Upper lobe of left lung (tissue), 6 donors: ENCODE results near the gene TMPRSS2. TPM values are rescaled to one million over a fixed set of nuclear protein-coding genes. Genes with fewer than 3 reads are reported as not detected.

Experiments used
- ATAC-seq, 2 donors: fragments of 200-7000 bp; cut with Tn5 transposase; one replicate each; pipeline ENCODE4 v1.9.1; 2022; ENCODE audit warnings: mild to moderate bottlenecking in 2 of 2, moderate library complexity in 2 of 2; ENCODE audit not compliant: low FRiP score in 2 of 2
- DNase-seq, 2 donors: peaks; one replicate each; pipeline ENCODE4 v3.0.0-alpha.2; 2019 to 2020
- H3K27ac ChIP-seq, 4 donors: fragments of 200-600 bp; sonication (generic); one replicate each; pipeline ENCODE4 v1.5.1; 2016 to 2019
- H3K27me3 ChIP-seq, 4 donors: fragments of 200-600 bp; sonication (generic); one replicate each; pipeline ENCODE4 v1.5.1; 2017 to 2019
- H3K36me3 ChIP-seq, 4 donors: fragments of 200-600 bp; sonication (generic); one replicate each; pipeline ENCODE4 v1.5.1; 2016 to 2019
- H3K4me1 ChIP-seq, 4 donors: fragments of 200-600 bp; sonication (generic); one replicate each; pipeline ENCODE4 v1.5.1; 2018 to 2019
- H3K4me3 ChIP-seq, 4 donors: fragments of 200-600 bp; sonication (generic); one replicate each; pipeline ENCODE4 v1.5.1; 2017 to 2019; ENCODE audit warnings: mild to moderate bottlenecking in 2 of 4, moderate library complexity in 1 of 4
- H3K9me3 ChIP-seq, 4 donors: fragments of 200-600 bp; sonication (generic); one replicate each; pipeline ENCODE4 v1.5.1; 2018 to 2019
- EP300 ChIP-seq, 4 donors: sonication (generic); formaldehyde crosslinking; IDR thresholded peaks; one replicate each; pipeline ENCODE4 v1.5.1; 2017; ENCODE audit warnings: antibody characterized with exemption in 4 of 4, control low read depth in 2 of 4
- POLR2A ChIP-seq, 4 donors: fragments of 450-650 bp; IDR thresholded peaks; one replicate each; pipeline ENCODE4 v1.5.1; 2016 to 2017; ENCODE audit warnings: antibody characterized with exemption in 4 of 4, mild to moderate bottlenecking in 2 of 4
- POLR2AphosphoS5 ChIP-seq, 2 donors: sonication (generic); formaldehyde crosslinking; IDR thresholded peaks; one replicate each; pipeline ENCODE4 v1.5.1; 2017; ENCODE audit warnings: antibody characterized with exemption in 2 of 2
- WGBS, 2 donors: methylation state at CpG; one replicate each; pipeline ENCODE4 v1.1.5; 2017 to 2018; 5-methylcytosine and 5-hydroxymethylcytosine counted together
- total RNA-seq, 6 donors: library from RNA; depleted of rRNA in 4 of 6; stranded (reverse); fragments of >200 nt in 4 of 6; gene quantifications; one replicate each; pipeline versions ENCODE4 v1.1.0 to v1.2.1, GENCODE V29; 2016 to 2021
- TF ChIP-seq, protein P1 (sequence below), 6 experiments: fragments of 450-650 bp in 4 of 6; fragments of 200-600 bp in 2 of 6; sonication (generic) in 2 of 6; IDR thresholded peaks; one replicate each; pipeline ENCODE4 v1.5.1; 2016 to 2019; ENCODE audit warnings: antibody characterized with exemption in 6 of 6
- donor health status: DM: no; HTN: no; CAD: no; lungs with moderate emphysema.
- donor health status: DM: no; HTN: yes; CAD: no; lungs with severe emphysema.

Gene TMPRSS2
- total RNA-seq, 6 donors from 2014 or later, result 65.3 to 195 (median 98.5) TPM

DNA sequence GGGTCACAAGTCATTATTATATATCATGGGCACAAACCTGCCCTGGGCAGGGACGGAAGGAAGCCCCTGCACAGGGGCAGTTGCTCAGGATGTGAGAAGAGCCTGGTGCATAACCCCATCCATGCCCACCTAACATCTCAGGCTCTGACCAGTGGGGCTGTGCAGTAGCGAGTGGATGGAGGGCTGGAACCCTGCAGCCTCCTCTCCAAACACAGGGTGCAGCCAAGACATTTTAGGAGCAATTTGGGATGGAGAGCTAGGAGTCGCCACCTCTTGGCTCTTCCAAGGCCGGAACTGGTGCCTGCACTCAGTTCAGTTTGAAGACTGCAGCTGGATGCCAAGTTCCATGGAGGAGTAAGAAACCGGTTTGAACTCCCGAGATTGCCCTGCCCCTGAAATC lies 79.1 kb downstream of the TMPRSS2 start:
- 92 to 93% methylated on average over 6 of the region's 6 CpGs for WGBS, 2 donors
- no peak overlapping the region for H3K4me3 ChIP-seq
- H3K27ac ChIP-seq, result no peak overlapping the region
- H3K9me3 ChIP-seq, result no peaks in the 10 kb centered on the region
- DNase-seq (no peak), ATAC-seq (no peak)
- H3K36me3 ChIP-seq, result peaks cover 0 to 43% (median 14%) of the 10 kb centered on the region in 4 donors
- TF ChIP-seq, protein P1, sequence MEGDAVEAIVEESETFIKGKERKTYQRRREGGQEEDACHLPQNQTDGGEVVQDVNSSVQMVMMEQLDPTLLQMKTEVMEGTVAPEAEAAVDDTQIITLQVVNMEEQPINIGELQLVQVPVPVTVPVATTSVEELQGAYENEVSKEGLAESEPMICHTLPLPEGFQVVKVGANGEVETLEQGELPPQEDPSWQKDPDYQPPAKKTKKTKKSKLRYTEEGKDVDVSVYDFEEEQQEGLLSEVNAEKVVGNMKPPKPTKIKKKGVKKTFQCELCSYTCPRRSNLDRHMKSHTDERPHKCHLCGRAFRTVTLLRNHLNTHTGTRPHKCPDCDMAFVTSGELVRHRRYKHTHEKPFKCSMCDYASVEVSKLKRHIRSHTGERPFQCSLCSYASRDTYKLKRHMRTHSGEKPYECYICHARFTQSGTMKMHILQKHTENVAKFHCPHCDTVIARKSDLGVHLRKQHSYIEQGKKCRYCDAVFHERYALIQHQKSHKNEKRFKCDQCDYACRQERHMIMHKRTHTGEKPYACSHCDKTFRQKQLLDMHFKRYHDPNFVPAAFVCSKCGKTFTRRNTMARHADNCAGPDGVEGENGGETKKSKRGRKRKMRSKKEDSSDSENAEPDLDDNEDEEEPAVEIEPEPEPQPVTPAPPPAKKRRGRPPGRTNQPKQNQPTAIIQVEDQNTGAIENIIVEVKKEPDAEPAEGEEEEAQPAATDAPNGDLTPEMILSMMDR (IDR thresholded peaks at IDR 0.05), result no peak
- TF ChIP-seq POLR2AphosphoS5 (IDR thresholded peaks at IDR 0.05) (no peak), POLR2A (IDR thresholded peaks at IDR 0.05) (no peak), EP300 (IDR thresholded peaks at IDR 0.05) (no peak)
- peaks cover 5 to 27% (median 14%) of the 10 kb centered on the region in 4 donors for H3K4me1 ChIP-seq
- no peaks in the 10 kb centered on the region for H3K27me3 ChIP-seq

DNA sequence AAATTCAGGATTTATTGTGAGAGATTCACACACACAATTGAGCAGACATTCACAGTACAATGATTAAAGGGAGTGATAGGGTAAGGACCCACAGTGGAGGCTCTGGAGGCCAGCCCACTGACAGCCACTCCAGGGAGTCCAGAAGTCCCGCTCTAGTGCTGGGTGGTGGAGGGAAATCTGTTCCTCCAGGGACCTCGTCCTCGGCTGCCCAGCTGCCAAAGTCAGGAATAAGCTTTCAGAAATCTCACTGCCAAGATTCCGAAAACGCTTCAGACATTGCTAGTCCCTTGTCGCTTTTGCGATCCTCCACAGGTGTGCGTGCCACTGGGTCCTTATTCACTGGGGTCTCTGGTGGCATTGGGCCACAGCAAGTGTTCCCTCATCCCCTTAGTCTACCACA lies 79.6 kb downstream of the TMPRSS2 start:
- TF ChIP-seq POLR2A (IDR thresholded peaks at IDR 0.05) (no peak), POLR2AphosphoS5 (IDR thresholded peaks at IDR 0.05) (no peak), EP300 (IDR thresholded peaks at IDR 0.05) (no peak)
- TF ChIP-seq, protein P1 (IDR thresholded peaks at IDR 0.05), result no peak
- Histone ChIP-seq H3K4me3 (no peak overlapping the region), H3K27ac (no peak overlapping the region), H3K9me3 (no peaks in the 10 kb centered on the region), H3K36me3 (peaks cover 0 to 39% (median 10%) of the 10 kb centered on the region in 4 donors), H3K4me1 (peaks cover 5 to 32% (median 14%) of the 10 kb centered on the region in 4 donors), H3K27me3 (no peaks in the 10 kb centered on the region)
- ATAC-seq (no peak), DNase-seq (no peak)
- 92 to 98% methylated on average over 7 to 8 of the region's 8 CpGs for WGBS, 2 donors

DNA sequence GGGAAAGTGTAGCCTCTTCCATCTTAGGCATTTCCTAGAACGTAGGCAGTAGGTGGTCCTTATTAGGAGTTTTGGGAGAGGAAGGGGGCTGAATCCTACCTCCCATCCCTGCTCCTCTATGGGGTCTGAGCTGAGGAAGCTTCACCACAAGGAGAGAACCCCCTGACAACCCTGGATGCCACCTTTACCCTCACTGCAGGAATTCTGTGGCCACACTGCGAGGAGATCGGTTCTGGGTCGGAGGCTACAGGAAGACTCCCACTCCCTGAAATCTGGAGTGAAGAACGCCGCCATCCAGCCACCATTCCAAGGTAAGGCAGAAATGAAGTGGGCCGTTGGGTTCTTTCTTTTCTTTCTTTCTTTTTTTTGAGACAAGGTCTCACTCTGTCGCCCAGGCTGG lies 80.4 kb downstream of the TMPRSS2 start:
- DNase-seq, result no peak
- H3K36me3 ChIP-seq, result peaks cover 0 to 31% (median 4%) of the 10 kb centered on the region in 4 donors

DNA sequence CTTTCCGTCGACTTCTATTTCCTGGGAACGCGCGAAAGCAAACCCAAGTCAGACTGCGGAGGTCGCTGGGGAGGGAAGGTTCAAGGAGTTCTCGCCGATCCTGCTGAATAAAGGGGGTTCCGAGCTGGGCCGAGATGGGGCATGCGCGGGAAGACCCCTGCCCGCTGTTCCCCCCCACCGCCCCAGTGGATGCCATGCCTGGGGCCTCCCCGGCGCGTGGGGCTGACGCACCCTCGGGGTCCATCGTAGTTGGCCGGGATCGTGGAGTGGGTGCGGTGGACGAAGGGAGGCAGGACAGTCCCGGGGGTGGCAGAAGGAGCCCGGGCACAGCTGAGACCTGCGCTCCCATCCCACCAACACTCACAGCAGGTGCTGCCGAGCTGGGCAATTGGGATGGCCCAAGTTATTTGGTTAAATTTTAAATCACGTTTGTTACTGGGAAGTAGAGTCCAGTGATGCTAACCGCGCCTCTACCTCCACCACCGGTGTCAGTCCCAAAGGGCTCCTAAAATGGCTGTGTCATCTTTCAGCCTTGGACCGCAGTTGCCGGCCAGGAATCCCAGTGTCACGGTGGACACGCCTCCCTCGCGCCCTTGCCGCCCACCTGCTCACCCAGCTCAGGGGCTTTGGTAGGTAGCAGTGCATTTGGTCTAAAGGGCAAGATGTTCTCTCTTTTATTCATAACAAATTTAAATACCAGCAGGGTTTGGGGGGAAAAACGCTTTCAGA lies 81.1 kb downstream of the TMPRSS2 start:
- peak overlapping the region; percentile 69 to 82 (median 78) for H3K4me3 ChIP-seq
- no peaks in the 10 kb centered on the region for H3K27me3 ChIP-seq
- H3K36me3 ChIP-seq, result peaks cover 0 to 24% (median 1%) of the 10 kb centered on the region in 4 donors
- WGBS, 2 donors, result 29 to 54% methylated on average over 18 to 34 of the region's 41 CpGs
- DNase-seq, result peak in 1 of 2 donors; percentile 83
- TF ChIP-seq, protein P1 (IDR thresholded peaks at IDR 0.05), result no peak
- TF ChIP-seq POLR2AphosphoS5 (IDR thresholded peaks at IDR 0.05) (no peak), EP300 (IDR thresholded peaks at IDR 0.05) (no peak), POLR2A (IDR thresholded peaks at IDR 0.05) (no peak)
- peak overlapping the region; percentile 77 to 90 (median 84) for H3K27ac ChIP-seq
- ATAC-seq, result peak; percentile 44 to 58
- peaks cover 5 to 33% (median 14%) of the 10 kb centered on the region in 4 donors for H3K4me1 ChIP-seq
- no peaks in the 10 kb centered on the region for H3K9me3 ChIP-seq

More for the DNA sequence above, 80.4 kb downstream of the TMPRSS2 start:
- Histone ChIP-seq H3K27me3 (no peaks in the 10 kb centered on the region), H3K4me3 (no peak overlapping the region), H3K9me3 (no peaks in the 10 kb centered on the region), H3K27ac (peak overlapping the region in 1 of 4 donors; percentile 90), H3K4me1 (peaks cover 5 to 27% (median 14%) of the 10 kb centered on the region in 4 donors)
- TF ChIP-seq EP300 (IDR thresholded peaks at IDR 0.05) (no peak), POLR2A (IDR thresholded peaks at IDR 0.05) (no peak), POLR2AphosphoS5 (IDR thresholded peaks at IDR 0.05) (no peak)
- TF ChIP-seq, protein P1 (IDR thresholded peaks at IDR 0.05), result no peak
- ATAC-seq, result no peak
- WGBS, 2 donors, result 96 to 97% methylated on average over 8 of the region's 8 CpGs
